Left lung (tissue), 10 donors: ENCODE data around the gene NUDT3. TPM values are rescaled to one million over a fixed set of nuclear protein-coding genes. Genes with fewer than 3 reads are reported as not detected.
A peak's percentile ranks its signal among the peaks of the same experiment; 100 is the strongest.
"Not testable (repeated sequence)": the region's sequence is repeated elsewhere in the genome, so short reads cannot be mapped to it uniquely, and the experiment has no call there.

Experiments
- ATAC-seq: fragments of 200-7000 bp; cut with Tn5 transposase; one replicate; pipeline ENCODE4 v1.9.1; 2020; ENCODE audit warnings: moderate library complexity
- DNase-seq, 4 donors: peaks; one replicate each; pipeline ENCODE4 v3.0.0-alpha.2; 2013 to 2020
- H3K27ac ChIP-seq, 2 donors: fragments of 200-600 bp; sonication (generic) in 1 of 2; one replicate each; pipeline versions ENCODE4 v1.5.0 to v1.8.0; 2020 to 2021
- H3K27me3 ChIP-seq, 2 donors: fragments of 200-600 bp; sonication (generic) in 1 of 2; one replicate each; pipeline versions ENCODE4 v1.5.0 to v1.8.0; 2020 to 2021
- H3K36me3 ChIP-seq, 2 donors: fragments of 200-600 bp; sonication (generic) in 1 of 2; one replicate each; pipeline versions ENCODE4 v1.5.0 to v1.8.0; 2020 to 2021
- H3K4me1 ChIP-seq, 2 donors: fragments of 200-600 bp; one replicate each; pipeline ENCODE4 v1.8.0; 2021
- H3K4me3 ChIP-seq, 2 donors: fragments of 200-600 bp; sonication (generic) in 1 of 2; one replicate each; pipeline versions ENCODE4 v1.5.0 to v1.8.0; 2020 to 2021; ENCODE audit warnings: mild to moderate bottlenecking in 1 of 2
- H3K9me3 ChIP-seq, 2 donors: fragments of 200-600 bp; sonication (generic) in 1 of 2; one replicate each; pipeline versions ENCODE4 v1.5.0 to v1.8.0; 2020 to 2021
- intact Hi-C, 2 donors: fragments of 100-400 bp; cut with DNase I; formaldehyde crosslinking; loops; one replicate each; pipeline versions ENCODE4 v1.11.2 to v1.14.2; 2022
- polyA plus RNA-seq, 6 donors: library from polyadenylated mRNA; unstranded; fragments of 120-200 nt; gene quantifications; one replicate each; pipeline ENCODE4 v1.2.1, GENCODE V29; 2013; ENCODE audit not compliant: insufficient read length in 6 of 6
- total RNA-seq, 2 donors: library from RNA; stranded (reverse); fragmentation: NEBNext Ultra II Directional; extraction: Animal tissue kit (Norgen Biotek cat#: 25700); gene quantifications; one replicate each; pipeline ENCODE4 v1.2.1, GENCODE V29; 2021
- TF ChIP-seq, protein P1 (sequence below), 2 donors: fragments of 200-600 bp; sonication (generic) in 1 of 2; IDR thresholded peaks; one replicate each; pipeline versions ENCODE4 v1.5.0 to v1.8.0; 2021; ENCODE audit warnings: antibody characterized with exemption in 2 of 2
- donor health status: DM: no; HTN: yes; CAD: no.
- donor health status: DM: no; HTN: no; CAD: no.

The NUDT3 gene
- total and polyA plus RNA-seq, 8 donors: 10.5 to 27.9 (median 14.9) TPM

DNA sequence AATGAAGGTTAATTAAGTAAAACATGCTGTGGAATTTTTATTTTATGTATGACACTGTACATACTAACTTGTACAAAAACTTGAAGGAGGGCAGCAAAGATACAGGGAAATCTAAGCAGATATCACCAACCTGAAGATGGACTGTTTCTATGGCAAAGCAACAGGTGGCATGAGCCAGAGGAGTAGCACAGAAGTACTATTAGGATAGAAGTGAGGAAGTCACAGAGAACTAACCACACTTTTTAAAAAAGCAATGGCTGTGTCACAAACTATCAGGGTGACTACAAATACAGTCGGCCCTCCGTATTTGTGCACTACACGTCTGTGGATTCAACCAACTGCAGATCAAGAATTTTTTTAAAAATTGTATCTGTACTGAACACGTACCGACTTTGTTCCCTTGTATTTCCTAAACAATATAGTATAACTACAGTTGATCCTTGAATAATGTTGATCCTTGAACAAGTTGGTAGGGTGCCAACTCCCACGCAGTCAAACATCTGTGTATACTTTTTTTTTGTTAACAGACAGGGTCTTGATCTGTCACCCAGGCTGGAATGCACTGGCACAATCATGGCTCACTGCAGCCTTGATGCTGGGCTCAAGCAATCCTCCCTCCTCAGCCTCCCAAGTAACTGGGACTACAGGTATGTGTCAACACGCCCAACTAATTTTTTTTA is 61.0 kb downstream of the NUDT3 start:
- no peak for ATAC-seq
- intact Hi-C loops: no loop called here
- peaks cover 4 to 31% of the 10 kb centered on the region in 2 donors for H3K4me1 ChIP-seq
- H3K4me3 ChIP-seq: no peak overlapping the region
- TF ChIP-seq, protein P1, sequence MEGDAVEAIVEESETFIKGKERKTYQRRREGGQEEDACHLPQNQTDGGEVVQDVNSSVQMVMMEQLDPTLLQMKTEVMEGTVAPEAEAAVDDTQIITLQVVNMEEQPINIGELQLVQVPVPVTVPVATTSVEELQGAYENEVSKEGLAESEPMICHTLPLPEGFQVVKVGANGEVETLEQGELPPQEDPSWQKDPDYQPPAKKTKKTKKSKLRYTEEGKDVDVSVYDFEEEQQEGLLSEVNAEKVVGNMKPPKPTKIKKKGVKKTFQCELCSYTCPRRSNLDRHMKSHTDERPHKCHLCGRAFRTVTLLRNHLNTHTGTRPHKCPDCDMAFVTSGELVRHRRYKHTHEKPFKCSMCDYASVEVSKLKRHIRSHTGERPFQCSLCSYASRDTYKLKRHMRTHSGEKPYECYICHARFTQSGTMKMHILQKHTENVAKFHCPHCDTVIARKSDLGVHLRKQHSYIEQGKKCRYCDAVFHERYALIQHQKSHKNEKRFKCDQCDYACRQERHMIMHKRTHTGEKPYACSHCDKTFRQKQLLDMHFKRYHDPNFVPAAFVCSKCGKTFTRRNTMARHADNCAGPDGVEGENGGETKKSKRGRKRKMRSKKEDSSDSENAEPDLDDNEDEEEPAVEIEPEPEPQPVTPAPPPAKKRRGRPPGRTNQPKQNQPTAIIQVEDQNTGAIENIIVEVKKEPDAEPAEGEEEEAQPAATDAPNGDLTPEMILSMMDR (IDR thresholded peaks at IDR 0.05): no peak
- DNase-seq: no peak
- no peaks in the 10 kb centered on the region for H3K9me3 ChIP-seq
- no peaks in the 10 kb centered on the region for H3K27me3 ChIP-seq
- peak overlapping the region in 1 of 2 donors; percentile 66 for H3K27ac ChIP-seq
- peaks cover 0 to 11% of the 10 kb centered on the region in 2 donors for H3K36me3 ChIP-seq

DNA sequence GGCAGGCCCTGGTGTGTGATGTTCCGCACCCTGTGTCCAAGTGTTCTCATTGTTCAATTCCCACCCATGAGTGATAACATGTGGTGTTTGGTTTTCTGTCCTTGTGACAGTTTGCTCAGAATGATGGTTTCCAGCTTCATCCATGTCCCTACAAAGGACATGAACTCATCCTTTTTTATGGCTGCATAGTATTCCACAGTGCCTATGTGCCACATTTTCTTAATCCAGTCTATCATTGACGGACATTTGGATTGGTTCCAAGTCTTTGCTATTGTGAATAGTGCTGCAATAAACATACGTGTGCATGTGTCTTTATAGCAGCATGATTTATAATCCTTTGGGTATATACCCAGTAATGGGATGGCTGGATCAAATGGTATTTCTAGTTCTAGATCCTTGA is 62.7 kb downstream of the NUDT3 start:
- Histone ChIP-seq H3K36me3 (peaks cover 0 to 11% of the 10 kb centered on the region in 2 donors), H3K4me1 (peaks cover 4 to 26% of the 10 kb centered on the region in 2 donors)
- H3K27me3 ChIP-seq, H3K27ac ChIP-seq, H3K4me3 ChIP-seq, DNase-seq, H3K9me3 ChIP-seq, ATAC-seq, intact Hi-C loops: not testable (repeated sequence)

DNA sequence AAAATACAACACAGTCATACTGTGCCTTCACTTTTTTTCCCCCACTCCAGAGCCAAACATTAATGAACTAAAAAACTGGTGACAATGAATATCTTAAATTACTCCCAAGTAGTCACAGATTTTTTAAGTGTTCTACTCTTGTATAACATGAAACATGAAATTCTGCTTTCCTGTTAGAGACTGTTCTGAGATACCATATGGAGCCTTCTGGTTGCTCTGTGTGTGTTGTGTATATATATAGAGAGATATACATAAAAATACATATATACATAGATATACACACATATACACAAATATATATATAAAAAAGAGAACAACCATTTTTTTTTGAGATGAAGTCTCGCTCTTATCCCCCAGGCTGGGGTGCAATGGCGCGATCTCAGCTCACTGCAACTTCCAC is 63.5 kb downstream of the NUDT3 start:
- intact Hi-C loops: no loop called here
- Histone ChIP-seq H3K36me3 (peaks cover 0 to 11% of the 10 kb centered on the region in 2 donors), H3K4me1 (peaks cover 4 to 26% of the 10 kb centered on the region in 2 donors), H3K27me3 (no peaks in the 10 kb centered on the region), H3K9me3 (no peaks in the 10 kb centered on the region), H3K4me3 (no peak overlapping the region), H3K27ac (no peak overlapping the region)
- TF ChIP-seq, protein P1 (IDR thresholded peaks at IDR 0.05): no peak
- DNase-seq: no peak
- ATAC-seq: no peak

DNA sequence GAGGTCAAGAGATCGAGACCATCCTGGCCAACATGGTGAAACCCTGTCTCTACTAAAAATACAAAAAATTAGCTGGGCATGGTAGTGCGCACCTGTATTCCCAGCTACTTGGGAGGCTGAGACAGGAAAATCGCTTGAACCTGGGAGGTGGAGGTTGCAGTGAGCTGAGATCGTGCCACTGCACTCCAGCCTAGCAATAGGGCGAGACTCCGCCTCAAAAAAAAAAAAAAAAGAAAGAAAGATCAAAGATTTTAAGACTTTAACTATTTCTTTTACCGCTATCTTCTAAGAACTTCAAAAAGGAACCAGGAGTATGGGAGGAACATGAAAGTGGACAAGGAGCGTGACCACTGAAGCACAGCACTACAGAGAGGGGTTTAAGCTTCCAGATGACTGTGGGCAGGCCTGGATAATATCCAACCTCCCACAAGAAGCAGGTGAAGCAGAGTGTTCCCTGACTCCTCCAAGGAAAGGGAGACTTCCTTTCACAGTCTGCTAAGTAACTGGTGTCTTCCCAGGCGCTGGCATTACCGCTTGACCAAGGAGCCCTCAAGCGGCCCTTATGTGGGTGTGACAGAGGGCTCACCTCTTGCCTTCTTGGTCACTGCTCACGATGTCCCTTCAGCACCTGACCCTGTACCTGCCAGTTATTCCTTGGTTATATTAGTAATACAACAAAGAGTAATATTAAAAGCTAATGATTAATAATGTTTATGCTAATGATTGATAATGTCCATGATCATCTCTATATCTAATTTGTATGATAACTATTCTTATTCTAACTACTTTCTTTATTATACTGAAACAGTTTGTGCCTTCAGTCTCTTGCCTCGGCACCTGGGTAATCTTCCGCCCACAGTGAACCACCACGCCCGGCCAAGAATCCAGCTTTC is 64.9 kb downstream of the NUDT3 start:
- H3K27ac ChIP-seq, H3K27me3 ChIP-seq, DNase-seq, ATAC-seq, H3K9me3 ChIP-seq, H3K4me3 ChIP-seq, intact Hi-C loops: not testable (repeated sequence)
- Histone ChIP-seq H3K4me1 (peaks cover 0 to 12% of the 10 kb centered on the region in 2 donors), H3K36me3 (peaks cover 0 to 11% of the 10 kb centered on the region in 2 donors)

DNA sequence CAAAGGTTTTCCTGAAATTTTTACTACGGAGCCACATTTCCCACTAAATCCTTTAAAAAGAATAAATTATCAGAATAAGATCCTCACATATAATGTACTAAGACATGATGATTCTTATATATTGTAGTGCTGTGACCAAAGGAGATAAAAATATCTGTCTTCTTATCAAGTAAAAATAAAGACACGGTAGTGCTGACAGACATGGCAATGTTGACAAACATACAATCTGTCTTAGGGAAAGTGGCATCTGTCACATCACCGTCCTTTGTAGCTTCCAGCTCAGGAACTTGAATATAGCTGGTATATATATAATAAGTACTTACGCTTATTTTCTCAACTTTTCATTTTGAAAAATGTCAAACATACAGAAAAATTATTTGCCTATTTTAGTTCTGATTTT is 66.8 kb downstream of the NUDT3 start:
- TF ChIP-seq, protein P1 (IDR thresholded peaks at IDR 0.05): no peak
- H3K27ac ChIP-seq: no peak overlapping the region
- no peaks in the 10 kb centered on the region for H3K27me3 ChIP-seq
- no peak overlapping the region for H3K4me3 ChIP-seq
- DNase-seq (no peak), ATAC-seq (no peak)
- H3K36me3 ChIP-seq: peaks cover 0 to 11% of the 10 kb centered on the region in 2 donors
- H3K4me1 ChIP-seq: no peaks in the 10 kb centered on the region
- intact Hi-C loops: no loop called here
- no peaks in the 10 kb centered on the region for H3K9me3 ChIP-seq
